GM12878 (cell line): Measurements from ENCODE around the gene ADGRD1.

Experiments used
- CTCF ChIP-seq, 3 experiments: IDR thresholded peaks in 2 of 3; conservative IDR thresholded peaks in 1 of 3; 2 replicates each; pipeline ENCODE4 v1.5.1; 2011; ENCODE audit warnings: low read depth in 3 of 3, low read length in 3 of 3, mild to moderate bottlenecking in 3 of 3, control low read depth in 2 of 3, moderate library complexity in 2 of 3, inconsistent platforms in 1 of 3, mixed read lengths in 1 of 3; ENCODE audit not compliant: control insufficient read depth in 2 of 3, insufficient read depth in 1 of 3; ENCODE audit errors: extremely low read depth in 1 of 3
- RAD21 ChIP-seq: IDR thresholded peaks from 2 replicates; pipeline ENCODE4 v1.6.1; 2011; ENCODE audit warnings: mild to moderate bottlenecking, low read depth, low read length, moderate library complexity; ENCODE audit not compliant: insufficient read depth
- ZNF274 ChIP-seq: IDR thresholded peaks from one replicate; pipeline ENCODE4 v1.8.0; 2011; ENCODE audit not compliant: insufficient read length, insufficient read depth

GRCh38 chr12:130956456-130957303 lies 3.0 kb downstream of the ADGRD1 start:
- TF ChIP-seq CTCF (IDR thresholded peaks at IDR 0.05 in 2 of 3, conservative IDR thresholded peaks at IDR 0.05 in 1 of 3; ENCODE audit: control insufficient read depth in 2 of 3, extremely low read depth in 1 of 3, insufficient read depth in 1 of 3, low read depth in 3 of 3, low read length in 3 of 3) (no peak), ZNF274 (no peak), RAD21 (no peak)
